Tibial artery (tissue), 4 donors: ENCODE measurements around the gene TRAPPC4.

ENCODE experiments used
- DNase-seq, 2 donors: peaks; one replicate each; pipeline ENCODE4 v3.0.0-alpha.2; 2019
- H3K27ac ChIP-seq, 2 donors: fragments of 200-600 bp; sonication (generic) in 1 of 2; 1 replicate in 1 of 2; 2 replicates in 1 of 2; pipeline ENCODE4 v1.5.1; 2018 to 2019; ENCODE audit warnings: mild to moderate bottlenecking in 1 of 2
- H3K27me3 ChIP-seq, 2 donors: fragments of 200-600 bp; sonication (generic) in 1 of 2; one replicate each; pipeline versions ENCODE4 v1.5.1 to v1.6.0; 2016 to 2019
- H3K36me3 ChIP-seq, 3 donors: fragments of 200-600 bp; sonication (generic) in 2 of 3; one replicate each; pipeline ENCODE4 v1.5.1; 2016 to 2019; ENCODE audit warnings: mild to moderate bottlenecking in 2 of 3
- H3K4me1 ChIP-seq, 4 donors: fragments of 200-600 bp; sonication (generic) in 2 of 4; 1 replicate in 3 of 4; 2 replicates in 1 of 4; pipeline ENCODE4 v1.5.1; 2016 to 2019
- H3K4me3 ChIP-seq, 2 donors: fragments of 200-600 bp; sonication (generic) in 1 of 2; 1 replicate in 1 of 2; 2 replicates in 1 of 2; pipeline ENCODE4 v1.5.1; 2018 to 2019; ENCODE audit warnings: mild to moderate bottlenecking in 2 of 2
- H3K9me3 ChIP-seq, 3 donors: fragments of 200-600 bp; sonication (generic) in 1 of 3; one replicate each; pipeline ENCODE4 v1.5.1; 2016 to 2019
- CTCF ChIP-seq, 2 experiments: fragments of 200-600 bp in 1 of 2; fragments of 450-650 bp in 1 of 2; IDR thresholded peaks; one replicate each; pipeline ENCODE4 v1.5.1; 2017 to 2019; ENCODE audit warnings: antibody characterized with exemption in 2 of 2, mild to moderate bottlenecking in 1 of 2, moderate library complexity in 1 of 2
- intact Hi-C: fragments of 100-400 bp; cut with DNase I; formaldehyde crosslinking; loops from one replicate; pipeline ENCODE4 v1.15.0; 2023; ENCODE audit warnings: low total_unique reads

The TRAPPC4 gene

DNA sequence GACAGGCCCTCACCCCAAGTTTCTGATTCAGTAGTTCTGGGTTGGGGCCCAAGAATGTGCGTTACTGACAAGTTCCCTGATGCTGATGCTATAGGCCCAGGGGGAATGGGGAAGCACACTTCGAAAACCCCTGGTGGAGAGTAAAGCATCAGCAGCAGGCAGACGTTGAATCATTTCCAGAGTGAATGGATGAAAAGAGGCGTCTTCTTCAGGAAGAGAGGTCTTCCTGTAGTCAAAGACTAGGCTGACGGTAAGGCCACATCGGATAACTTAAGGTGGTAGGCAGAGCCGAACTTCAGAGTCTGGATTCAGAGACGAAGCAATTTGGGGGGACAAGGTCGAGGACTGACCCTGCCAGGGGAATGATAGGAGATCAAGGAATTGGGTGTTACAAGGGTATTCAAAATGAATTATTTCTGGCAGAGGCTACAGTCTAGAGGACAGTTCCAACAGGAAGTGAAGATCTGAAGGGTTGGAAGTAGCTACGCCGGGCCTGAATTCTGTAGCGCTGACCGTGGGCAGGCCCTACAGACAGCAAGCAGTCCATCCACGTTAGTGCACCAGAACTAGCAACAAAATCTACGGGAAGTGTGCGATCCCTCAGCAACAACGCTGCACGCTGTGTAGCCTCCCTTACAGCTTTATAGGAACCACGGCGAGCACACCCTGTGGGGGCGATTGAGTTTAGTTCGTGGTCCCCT is 21.5 kb upstream of the TRAPPC4 start:
- TF ChIP-seq CTCF (IDR thresholded peaks at IDR 0.05), result peak in 1 of 2 experiments; percentile 8
- peaks cover 0 to 36% (median 26%) of the 10 kb centered on the region in 4 donors for H3K4me1 ChIP-seq
- H3K36me3 ChIP-seq, result peaks cover 16 to 28% (median 25%) of the 10 kb centered on the region in 3 donors
- H3K27ac ChIP-seq, result peak overlapping the region; percentile 83 to 87
- intact Hi-C loops, result no loop called here
- H3K27me3 ChIP-seq, result no peaks in the 10 kb centered on the region
- no peaks in the 10 kb centered on the region for H3K9me3 ChIP-seq
- peak overlapping the region; percentile 75 to 76 for H3K4me3 ChIP-seq
- DNase-seq, result no peak

DNA sequence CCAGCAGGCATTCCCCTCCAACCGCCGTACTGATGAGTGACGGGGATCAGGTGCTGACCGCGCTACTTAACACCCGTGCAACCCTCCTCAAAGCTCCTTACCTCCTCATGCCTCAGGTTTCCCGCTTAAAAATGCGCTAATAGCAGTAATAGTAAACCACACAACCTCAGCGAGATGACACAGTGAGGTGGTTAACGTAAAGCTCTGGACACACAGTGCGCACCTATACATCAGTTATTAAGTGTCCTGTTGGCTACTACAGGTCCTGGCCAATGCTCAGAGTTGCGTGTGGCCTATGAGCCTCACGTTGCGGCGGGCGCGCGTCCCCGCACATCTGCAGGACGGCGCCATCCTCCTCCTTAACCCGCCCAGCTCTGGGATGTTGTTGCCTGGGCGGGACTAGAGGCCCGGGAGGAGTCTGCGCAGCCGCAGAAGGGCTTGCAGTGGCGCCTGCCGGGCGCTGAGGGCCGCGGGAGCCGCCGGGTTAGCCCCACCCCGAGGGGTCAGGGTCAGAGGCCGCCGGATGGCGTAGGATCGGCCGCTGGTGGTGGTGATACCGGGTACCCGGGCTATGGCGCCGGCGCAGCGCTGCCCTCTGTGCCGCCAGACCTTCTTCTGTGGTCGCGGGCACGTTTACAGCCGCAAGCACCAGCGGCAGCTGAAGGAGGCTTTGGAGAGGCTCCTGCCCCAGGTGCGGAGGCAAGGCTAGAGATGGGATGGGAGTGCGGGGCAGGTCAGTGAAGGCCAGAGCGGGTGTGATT is 20.8 kb upstream of the TRAPPC4 start, which contains the start of gene CENATAC:
Gene CENATAC (plus strand): TSS at position 512 of the 761 bp plus-strand sequence. CDS start 60 bp downstream, at position 572.
- Histone ChIP-seq H3K9me3 (no peaks in the 10 kb centered on the region), H3K27ac (peak within 1 kb of the TSS; percentile 83 to 87), H3K4me3 (peak within 1 kb of the TSS; percentile 75 to 76), H3K27me3 (no peaks in the 10 kb centered on the region), H3K36me3 (peaks cover 23 to 35% (median 32%) of the 10 kb centered on the region in 3 donors), H3K4me1 (peaks cover 0 to 36% (median 26%) of the 10 kb centered on the region in 4 donors)
- peak; percentile 94 to 98 for DNase-seq
- TF ChIP-seq CTCF (IDR thresholded peaks at IDR 0.05), result peak in 1 of 2 experiments; percentile 16
- intact Hi-C loops, result no loop called here

DNA sequence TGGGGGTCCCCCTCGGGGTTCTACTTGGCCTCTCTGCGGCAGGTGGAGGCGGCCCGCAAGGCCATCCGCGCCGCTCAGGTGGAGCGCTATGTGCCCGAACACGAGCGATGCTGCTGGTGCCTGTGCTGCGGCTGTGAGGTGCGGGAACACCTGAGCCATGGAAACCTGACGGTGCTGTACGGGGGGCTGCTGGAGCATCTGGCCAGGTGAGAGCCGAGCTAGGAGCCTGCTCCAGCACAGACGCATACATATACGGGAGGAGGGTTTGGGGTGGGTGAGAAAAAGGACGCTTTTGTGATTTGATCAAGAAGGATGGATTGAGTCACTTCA is 20.2 kb upstream of the TRAPPC4 start:
- DNase-seq, result no peak
- Histone ChIP-seq H3K4me1 (peaks cover 0 to 36% (median 26%) of the 10 kb centered on the region in 4 donors), H3K36me3 (peaks cover 27 to 41% (median 36%) of the 10 kb centered on the region in 3 donors), H3K9me3 (no peaks in the 10 kb centered on the region), H3K27me3 (no peaks in the 10 kb centered on the region), H3K4me3 (peak overlapping the region; percentile 75 to 76), H3K27ac (peak overlapping the region; percentile 83 to 87)
- intact Hi-C loops, result no loop called here
- TF ChIP-seq CTCF (IDR thresholded peaks at IDR 0.05), result no peak

GRCh38 chr11:118998822-118999221 is 19.7 kb upstream of the TRAPPC4 start:
- no peaks in the 10 kb centered on the region for H3K9me3 ChIP-seq
- peaks cover 32 to 46% (median 41%) of the 10 kb centered on the region in 3 donors for H3K36me3 ChIP-seq
- peaks cover 0 to 36% (median 26%) of the 10 kb centered on the region in 4 donors for H3K4me1 ChIP-seq
- H3K27ac ChIP-seq, result peak overlapping the region; percentile 83 to 87
- TF ChIP-seq CTCF (IDR thresholded peaks at IDR 0.05), result no peak
- H3K4me3 ChIP-seq, result peak overlapping the region; percentile 75 to 76
- H3K27me3 ChIP-seq, result no peaks in the 10 kb centered on the region
- no peak for DNase-seq
- intact Hi-C loops, result no loop called here

DNA sequence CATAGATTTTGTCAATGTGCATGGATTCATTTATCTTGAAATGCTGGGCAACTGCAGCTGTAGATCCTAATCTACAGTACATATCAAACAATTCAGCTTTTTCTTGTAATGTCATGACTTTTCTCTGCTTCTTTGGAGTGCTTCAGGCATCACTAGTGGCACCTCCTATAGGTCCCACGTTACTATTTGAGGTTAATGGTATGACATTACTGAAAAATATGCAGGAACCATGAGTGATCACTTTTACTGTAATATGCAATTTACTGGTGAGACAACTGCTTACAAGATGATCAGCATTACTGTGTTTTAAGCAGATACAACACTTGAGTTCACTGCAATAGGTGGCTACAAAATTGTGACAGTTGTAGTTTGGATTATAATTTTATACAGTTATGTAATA is 17.7 kb upstream of the TRAPPC4 start:
- intact Hi-C loops, result no loop called here
- peaks cover 39 to 66% (median 49%) of the 10 kb centered on the region in 3 donors for H3K36me3 ChIP-seq
- no peak overlapping the region for H3K27ac ChIP-seq
- peaks cover 0 to 36% (median 26%) of the 10 kb centered on the region in 4 donors for H3K4me1 ChIP-seq
- no peaks in the 10 kb centered on the region for H3K9me3 ChIP-seq
- H3K27me3 ChIP-seq, result no peaks in the 10 kb centered on the region
- H3K4me3 ChIP-seq, result no peak overlapping the region
- TF ChIP-seq CTCF (IDR thresholded peaks at IDR 0.05), result no peak
- DNase-seq, result no peak
